GM19397 (cell line): ENCODE measurements around the gene TGFB3.
"Not testable (repeated sequence)": the region's sequence is repeated elsewhere in the genome, so short reads cannot be mapped to it uniquely, and the experiment has no call there.

Experiments used
- ATAC-seq: cut with Tn5 transposase; IDR thresholded peaks from one replicate; pipeline ENCODE4 v1.9.1; 2021; ENCODE audit warnings: mild to moderate bottlenecking, moderate library complexity; ENCODE audit not compliant: unreplicated experiment

TGFB3 gene

GRCh38 chr14:75961662-75962061, 20.1 kb downstream of the TGFB3 start:
- ATAC-seq = no peak

GRCh38 chr14:75960231-75960630, 21.6 kb downstream of the TGFB3 start:
- ATAC-seq = peak; percentile 65

- ATAC-seq = no peak
These were observed 22.8 kb downstream of the TGFB3 start for GRCh38 chr14:75959031-75959430.

- no peak for ATAC-seq
These were observed 29.3 kb downstream of the TGFB3 start for GRCh38 chr14:75952489-75952888.

GRCh38 chr14:75946785-75947184, 35.0 kb downstream of the TGFB3 start:
- no peak for ATAC-seq

- no peak for ATAC-seq
These were observed 37.1 kb downstream of the TGFB3 start for GRCh38 chr14:75944607-75945241.

GRCh38 chr14:75941030-75941429, 40.8 kb downstream of the TGFB3 start:
- ATAC-seq = no peak

- ATAC-seq = no peak
These were observed 42.6 kb downstream of the TGFB3 start for GRCh38 chr14:75939200-75939599.

GRCh38 chr14:75934998-75935628, 46.7 kb downstream of the TGFB3 start:
- ATAC-seq = no peak

- no peak for ATAC-seq
These were observed 48.0 kb downstream of the TGFB3 start for GRCh38 chr14:75933712-75934296.

GRCh38 chr14:75928690-75929181, 53.1 kb downstream of the TGFB3 start:
- no peak for ATAC-seq

GRCh38 chr14:75927564-75928087, 54.2 kb downstream of the TGFB3 start:
- ATAC-seq = no peak

GRCh38 chr14:75926431-75927115, 55.2 kb downstream of the TGFB3 start:
- no peak for ATAC-seq

- not testable (repeated sequence) for ATAC-seq
These were observed 56.5 kb downstream of the TGFB3 start for GRCh38 chr14:75925141-75925840.

GRCh38 chr14:75920421-75920820, 61.4 kb downstream of the TGFB3 start:
- ATAC-seq = not testable (repeated sequence)

GRCh38 chr14:75917946-75918335, 63.9 kb downstream of the TGFB3 start:
- ATAC-seq = no peak

- no peak for ATAC-seq
These were observed 64.4 kb downstream of the TGFB3 start for GRCh38 chr14:75917322-75917945.

GRCh38 chr14:75915045-75915444, 66.8 kb downstream of the TGFB3 start:
- ATAC-seq = no peak

GRCh38 chr14:75913183-75913582, 68.6 kb downstream of the TGFB3 start:
- ATAC-seq = no peak

GRCh38 chr14:75911883-75912282, 69.9 kb downstream of the TGFB3 start:
- ATAC-seq = no peak
